HepG2 (cell line): ENCODE data around the gene STXBP5L. TPM values are rescaled to one million over a fixed set of nuclear protein-coding genes. Genes with fewer than 3 reads are reported as not detected.

ENCODE experiments used
- ATAC-seq: fragments of 200-7000 bp; cut with Tn5 transposase; 3 replicates; pipeline ENCODE4 v1.9.1; 2020; ENCODE audit warnings: mild to moderate bottlenecking, moderate library complexity
- BruUV-seq: library from RNA; stranded (reverse); fragments of 400-500 nt; replicated peaks from 2 replicates; lab custom pipeline; 2021; lab: Mats Ljungman, UMichigan
- CTCF ChIA-PET: fragments of 300-600 bp; formaldehyde crosslinking; extraction: SDS; loops from one replicate; lab custom pipeline; 2021; ENCODE audit warnings: low total read pairs, inconsistent platforms, low intra/inter-chr PET ratio; lab: Yijun Ruan, JAX
- POLR2A ChIA-PET: fragments of 350-600 bp; sonication (Branson Sonifier 250); formaldehyde crosslinking; loops from one replicate; lab custom pipeline; 2020; ENCODE audit warnings: antibody characterized with exemption, inconsistent platforms; lab: Yijun Ruan, JAX
- DNase-seq: peaks from one replicate; pipeline ENCODE4 v3.0.0-alpha.2; 2015; ENCODE audit warnings: low spot score
- FAIRE-seq: peaks from 3 replicates; lab custom pipeline; 2011; peaks lifted over from hg19 to GRCh38; lab: Jason Lieb, UNC
- H2AFZ ChIP-seq: one replicate; pipeline ENCODE4 v1.6.1; 2011; ENCODE audit warnings: low read length, inconsistent platforms
- H3K27ac ChIP-seq: fragments of 300-600 bp; 3 replicates; pipeline ENCODE4 v1.8.0; 2011; ENCODE audit warnings: mixed run types, mild to moderate bottlenecking, mixed read lengths, low read length, inconsistent platforms; ENCODE audit not compliant: insufficient read depth; ENCODE audit errors: extremely low read length
- H3K27me3 ChIP-seq, 2 experiments: fragments of 200-600 bp in 1 of 2; 2 replicates in 1 of 2; 3 replicates in 1 of 2; pipeline versions ENCODE4 v1.6.0 to v1.8.0; 2011; ENCODE audit warnings: low read length in 2 of 2, mild to moderate bottlenecking in 2 of 2, moderate library complexity in 2 of 2, inconsistent platforms in 1 of 2; ENCODE audit not compliant: insufficient read depth in 2 of 2, control insufficient read depth in 1 of 2
- H3K36me3 ChIP-seq, 2 experiments: fragments of 200-600 bp in 1 of 2; replicated peaks in 1 of 2; 2 replicates in 1 of 2; 3 replicates in 1 of 2; pipeline versions ENCODE4 v1.5.1 to v1.8.0; 2011; ENCODE audit warnings: low read length in 2 of 2, inconsistent platforms in 1 of 2; ENCODE audit not compliant: insufficient read depth in 2 of 2, control insufficient read depth in 1 of 2
- H3K4me1 ChIP-seq: 2 replicates; pipeline ENCODE4 v1.5.1; 2012; ENCODE audit warnings: low read length, inconsistent platforms; ENCODE audit not compliant: insufficient read depth
- H3K4me2 ChIP-seq: 2 replicates; pipeline ENCODE4 v1.6.0; 2011; ENCODE audit warnings: low read depth, low read length, inconsistent platforms
- H3K4me3 ChIP-seq, 3 experiments: fragments of 200-600 bp in 1 of 3; sonication (generic), shearing (Covaris generic) in 1 of 3; replicated peaks in 1 of 3; 2 replicates each; pipeline ENCODE4 v1.5.1; 2011 to 2016; ENCODE audit warnings: low read length in 3 of 3, inconsistent platforms in 2 of 3, low read depth in 2 of 3, mild to moderate bottlenecking in 2 of 3, control low read depth in 1 of 3, mixed read lengths in 1 of 3; ENCODE audit not compliant: insufficient read depth in 1 of 3
- H3K79me2 ChIP-seq: one replicate; pipeline ENCODE4 v1.6.1; 2011; ENCODE audit warnings: low read length, inconsistent platforms; ENCODE audit not compliant: insufficient read depth
- H3K9ac ChIP-seq: 2 replicates; pipeline ENCODE4 v1.6.0; 2011; ENCODE audit warnings: mild to moderate bottlenecking, low read depth, low read length, inconsistent platforms; ENCODE audit not compliant: insufficient read depth
- H3K9me3 ChIP-seq: 2 replicates; pipeline ENCODE4 v1.5.1; 2012; ENCODE audit warnings: mild to moderate bottlenecking, low read length
- H4K20me1 ChIP-seq: 2 replicates; pipeline ENCODE4 v1.6.0; 2011; ENCODE audit warnings: inconsistent platforms, mild to moderate bottlenecking, low read length, moderate library complexity; ENCODE audit not compliant: insufficient read depth
- E2F2 ChIP-seq: sonication (generic); formaldehyde crosslinking; IDR thresholded peaks from 2 replicates; pipeline ENCODE4 v1.4.0; 2020; ENCODE audit warnings: missing genetic modification reagents, borderline replicate concordance
- GTF2F1 ChIP-seq: fragments of 150-350 bp; IDR thresholded peaks from 2 replicates; pipeline ENCODE4 v1.6.1; 2014; ENCODE audit warnings: low read length
- HNF1B ChIP-seq: sonication (generic); formaldehyde crosslinking; IDR thresholded peaks from 2 replicates; pipeline ENCODE4 v1.5.1; 2020; ENCODE audit warnings: mild to moderate bottlenecking, moderate library complexity, missing genetic modification reagents
- USF2 ChIP-seq, 2 experiments: sonication (generic) in 1 of 2; formaldehyde crosslinking in 1 of 2; IDR thresholded peaks; 2 replicates each; pipeline versions ENCODE4 v1.5.1 to v1.6.1; 2011 to 2020; ENCODE audit warnings: borderline replicate concordance in 1 of 2, low read depth in 1 of 2, low read length in 1 of 2, mild to moderate bottlenecking in 1 of 2, missing genetic modification reagents in 1 of 2, moderate library complexity in 1 of 2
- ZBTB49 ChIP-seq: sonication (generic); formaldehyde crosslinking; IDR thresholded peaks from 2 replicates; pipeline ENCODE4 v1.4.0; 2020; ENCODE audit warnings: missing genetic modification reagents, borderline replicate concordance
- ZNF343 ChIP-seq: sonication (generic); formaldehyde crosslinking; IDR thresholded peaks from 2 replicates; pipeline ENCODE4 v1.4.0; 2020; ENCODE audit warnings: mild to moderate bottlenecking, missing genetic modification reagents
- ZNF691 ChIP-seq: sonication (generic); formaldehyde crosslinking; IDR thresholded peaks from 2 replicates; pipeline ENCODE4 v1.4.0; 2020; ENCODE audit warnings: missing genetic modification reagents, low read depth, mild to moderate bottlenecking, borderline replicate concordance
- WGBS: methylation state at CpG from one replicate; pipeline ENCODE4 v1.1.6; 2017; ENCODE audit warnings: low lambda C conversion rate; 5-methylcytosine and 5-hydroxymethylcytosine counted together
- in situ Hi-C: cut with HindIII; loops from 2 replicates; pipeline ENCODE4 v1.10.0; 2017; ENCODE audit warnings: low pct_unique_long_range_greater_than_20kb; ENCODE audit not compliant: extremely low pct_ligation_motif_present
- intact Hi-C: fragments of 100-400 bp; cut with micrococcal nuclease; formaldehyde crosslinking; loops from one replicate; pipeline ENCODE4 v1.10.0; 2022; ENCODE audit not compliant: unreplicated experiment
- polyA plus RNA-seq, 8 experiments: library from polyadenylated mRNA; depleted of rRNA in 3 of 8; stranded (reverse) in 7 of 8; unstranded in 1 of 8; fragments of >200 nt; fragmentation: Illumina TruSeq in 4 of 8; extraction: Trizol in 4 of 8; gene quantifications; 2 replicates each; pipeline versions ENCODE4 v1.2.1 to v1.2.3, GENCODE V29; 2011 to 2016; ENCODE audit warnings: low read depth in 4 of 8, missing spikeins in 1 of 8, mixed read lengths in 1 of 8; ENCODE audit not compliant: insufficient read depth in 1 of 8
- total RNA-seq, 5 experiments: library from RNA; depleted of rRNA; stranded (reverse); fragments of >200 nt; fragmentation: Illumina TruSeq; extraction: Trizol; gene quantifications; 2 replicates each; pipeline ENCODE4 v1.2.3, GENCODE V29; 2016; ENCODE audit warnings: low read depth in 1 of 5

The STXBP5L gene
- total and polyA plus RNA-seq, 2 of the 13 experiments (the other 11 are each of a cell fraction or from before 2014, with no cell fraction given): not detected

DNA sequence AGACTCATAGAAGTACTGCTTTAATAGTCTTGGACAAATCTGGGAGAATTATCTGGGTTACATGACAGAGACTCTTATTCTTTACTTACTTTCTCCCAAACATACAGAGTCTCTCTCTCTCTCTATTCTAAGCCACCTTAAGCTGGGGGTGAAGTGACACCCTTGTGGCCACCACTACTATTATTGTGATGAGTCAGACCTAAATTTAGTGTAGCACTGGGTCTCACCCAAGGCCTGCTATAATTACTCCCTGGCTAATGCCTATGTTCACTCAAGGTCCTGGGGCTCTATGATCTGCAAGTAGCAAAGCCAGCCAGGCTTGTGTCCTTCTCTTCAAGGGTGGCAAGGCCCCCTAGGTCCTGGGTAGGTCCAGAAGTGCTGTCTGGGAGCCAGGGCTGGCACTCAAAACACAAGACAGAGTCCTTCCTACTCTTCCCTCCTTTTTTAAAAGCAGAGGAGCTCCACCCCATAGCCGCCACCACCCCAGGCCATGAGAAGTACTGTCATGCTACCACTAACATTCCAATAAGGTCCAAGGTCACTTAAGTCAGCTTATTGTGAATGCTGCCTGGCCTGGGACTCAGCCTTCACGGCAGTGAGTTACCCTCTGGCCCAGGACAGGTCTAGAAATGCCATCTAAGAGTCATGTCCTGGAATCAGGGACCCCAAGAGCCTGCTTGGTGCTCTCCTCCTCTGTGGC lies 454.2 kb downstream of the STXBP5L start:
- POLR2A ChIA-PET: no interaction called here
- in situ Hi-C loops: no loop called here

More for the DNA sequence above, 454.2 kb downstream of the STXBP5L start:
- intact Hi-C loops: no loop called here
- H2AFZ ChIP-seq: no peak overlapping the region
- no peak for TF ChIP-seq HNF1B
- no peak for TF ChIP-seq E2F2 (CRISPR knock-in tag)
- TF ChIP-seq ZBTB49 (CRISPR knock-in tag): no peak
- no peak for TF ChIP-seq GTF2F1
- no peak for TF ChIP-seq USF2 (IDR thresholded peaks at IDR 0.05; ENCODE audit: low read depth, low read length)
- no peak for TF ChIP-seq USF2 (CRISPR knock-in tag; IDR thresholded peaks at IDR 0.05; ENCODE audit: borderline replicate concordance)
- TF ChIP-seq ZNF343 (CRISPR knock-in tag): no peak
- TF ChIP-seq ZNF691 (CRISPR knock-in tag): no peak
- TF ChIP-seq, all 625 proteins: peak for 0
- H3K27me3 ChIP-seq: no peaks in the 10 kb centered on the region; a peak in 1 of 5 replicates
- CTCF ChIA-PET: no interaction called here
- H3K9me3 ChIP-seq: no peaks in the 10 kb centered on the region
- DNase-seq (no peak), ATAC-seq (peak; percentile 58; the same call in 2 of the 3 replicates), FAIRE-seq (no peak)
- WGBS: 0% methylated on average over 1 of the region's 2 CpGs
- H3K27ac ChIP-seq: no peak overlapping the region
- no peak overlapping the region for H3K4me3 ChIP-seq
- H3K9ac ChIP-seq: no peak overlapping the region
- H3K36me3 ChIP-seq: no peaks in the 10 kb centered on the region
- H3K4me2 ChIP-seq: no peak overlapping the region
- H3K79me2 ChIP-seq: no peaks in the 10 kb centered on the region
- H3K4me1 ChIP-seq: no peaks in the 10 kb centered on the region
- BruUV-seq: no TSS peak
- no peaks in the 10 kb centered on the region for H4K20me1 ChIP-seq
